WTC11 (cell line): ENCODE results near the gene WNK1.

Experiments used
- ELF4 ChIP-seq: sonication (generic); formaldehyde crosslinking; IDR thresholded peaks from 2 replicates; pipeline ENCODE4 v1.8.1; 2022; ENCODE audit warnings: low read depth, mild to moderate bottlenecking, moderate library complexity, missing genetic modification reagents
- NFYB ChIP-seq: sonication (generic); formaldehyde crosslinking; conservative IDR thresholded peaks from 2 replicates; pipeline ENCODE4 v1.8.0; 2022; ENCODE audit warnings: low read depth, missing genetic modification reagents
- SP1 ChIP-seq: sonication (generic); formaldehyde crosslinking; conservative IDR thresholded peaks from 2 replicates; pipeline ENCODE4 v1.8.1; 2022; ENCODE audit warnings: missing genetic modification reagents
- ZNF138 ChIP-seq: sonication (generic); formaldehyde crosslinking; conservative IDR thresholded peaks from 2 replicates; pipeline ENCODE4 v1.8.1; 2022; ENCODE audit warnings: mild to moderate bottlenecking, moderate library complexity, missing genetic modification reagents
- ZNF317 ChIP-seq: sonication (generic); formaldehyde crosslinking; IDR thresholded peaks from 2 replicates; pipeline ENCODE4 v1.8.1; 2023; ENCODE audit warnings: low read depth, mild to moderate bottlenecking, moderate library complexity, missing genetic modification reagents, borderline replicate concordance
- TF ChIP-seq, protein P1 (sequence below): fragments of 200-600 bp; IDR thresholded peaks from 2 replicates; pipeline ENCODE4 v1.8.0; 2022; ENCODE audit warnings: antibody characterized with exemption
- TF ChIP-seq, protein P2 (sequence below): sonication (generic); formaldehyde crosslinking; IDR thresholded peaks from 2 replicates; pipeline ENCODE4 v1.8.1; 2023; ENCODE audit warnings: mild to moderate bottlenecking, moderate library complexity, missing genetic modification reagents
- TF ChIP-seq, protein P3 (sequence below): sonication (generic); formaldehyde crosslinking; IDR thresholded peaks from 2 replicates; pipeline ENCODE4 v1.8.1; 2023; ENCODE audit warnings: mild to moderate bottlenecking, missing genetic modification reagents, borderline replicate concordance
- TF ChIP-seq, protein P4 (sequence below): sonication (generic); formaldehyde crosslinking; IDR thresholded peaks from 2 replicates; pipeline ENCODE4 v1.8.1; 2022; ENCODE audit warnings: mild to moderate bottlenecking, missing genetic modification reagents, moderate library complexity, borderline replicate concordance
- TF ChIP-seq, protein P5 (sequence below): sonication (generic); formaldehyde crosslinking; conservative IDR thresholded peaks from 2 replicates; pipeline ENCODE4 v1.8.1; 2022; ENCODE audit warnings: mild to moderate bottlenecking, missing genetic modification reagents

DNA sequence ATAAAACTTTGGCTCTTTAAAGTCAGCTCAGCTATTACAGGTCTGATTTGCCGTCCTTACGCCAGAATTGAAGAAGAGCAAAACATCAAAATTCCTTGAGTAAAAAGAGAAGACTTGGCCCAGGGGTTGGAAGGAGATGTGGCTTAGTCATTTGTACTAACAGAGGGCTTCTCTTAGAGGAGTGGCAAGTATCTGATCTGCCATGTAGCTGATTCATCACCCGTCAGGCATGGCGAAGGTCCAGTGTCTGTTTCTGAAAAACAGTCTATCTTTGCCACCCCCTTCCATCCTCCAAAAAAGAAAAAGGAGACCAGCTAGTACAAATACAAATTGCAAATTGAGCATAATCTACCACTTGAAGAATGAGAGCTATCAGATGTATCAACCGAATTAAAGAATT is 105.2 kb downstream of the WNK1 start:
- TF ChIP-seq, protein P1, sequence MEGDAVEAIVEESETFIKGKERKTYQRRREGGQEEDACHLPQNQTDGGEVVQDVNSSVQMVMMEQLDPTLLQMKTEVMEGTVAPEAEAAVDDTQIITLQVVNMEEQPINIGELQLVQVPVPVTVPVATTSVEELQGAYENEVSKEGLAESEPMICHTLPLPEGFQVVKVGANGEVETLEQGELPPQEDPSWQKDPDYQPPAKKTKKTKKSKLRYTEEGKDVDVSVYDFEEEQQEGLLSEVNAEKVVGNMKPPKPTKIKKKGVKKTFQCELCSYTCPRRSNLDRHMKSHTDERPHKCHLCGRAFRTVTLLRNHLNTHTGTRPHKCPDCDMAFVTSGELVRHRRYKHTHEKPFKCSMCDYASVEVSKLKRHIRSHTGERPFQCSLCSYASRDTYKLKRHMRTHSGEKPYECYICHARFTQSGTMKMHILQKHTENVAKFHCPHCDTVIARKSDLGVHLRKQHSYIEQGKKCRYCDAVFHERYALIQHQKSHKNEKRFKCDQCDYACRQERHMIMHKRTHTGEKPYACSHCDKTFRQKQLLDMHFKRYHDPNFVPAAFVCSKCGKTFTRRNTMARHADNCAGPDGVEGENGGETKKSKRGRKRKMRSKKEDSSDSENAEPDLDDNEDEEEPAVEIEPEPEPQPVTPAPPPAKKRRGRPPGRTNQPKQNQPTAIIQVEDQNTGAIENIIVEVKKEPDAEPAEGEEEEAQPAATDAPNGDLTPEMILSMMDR: no peak
- TF ChIP-seq ELF4 (CRISPR knock-in tag): no peak
- TF ChIP-seq, protein P2, sequence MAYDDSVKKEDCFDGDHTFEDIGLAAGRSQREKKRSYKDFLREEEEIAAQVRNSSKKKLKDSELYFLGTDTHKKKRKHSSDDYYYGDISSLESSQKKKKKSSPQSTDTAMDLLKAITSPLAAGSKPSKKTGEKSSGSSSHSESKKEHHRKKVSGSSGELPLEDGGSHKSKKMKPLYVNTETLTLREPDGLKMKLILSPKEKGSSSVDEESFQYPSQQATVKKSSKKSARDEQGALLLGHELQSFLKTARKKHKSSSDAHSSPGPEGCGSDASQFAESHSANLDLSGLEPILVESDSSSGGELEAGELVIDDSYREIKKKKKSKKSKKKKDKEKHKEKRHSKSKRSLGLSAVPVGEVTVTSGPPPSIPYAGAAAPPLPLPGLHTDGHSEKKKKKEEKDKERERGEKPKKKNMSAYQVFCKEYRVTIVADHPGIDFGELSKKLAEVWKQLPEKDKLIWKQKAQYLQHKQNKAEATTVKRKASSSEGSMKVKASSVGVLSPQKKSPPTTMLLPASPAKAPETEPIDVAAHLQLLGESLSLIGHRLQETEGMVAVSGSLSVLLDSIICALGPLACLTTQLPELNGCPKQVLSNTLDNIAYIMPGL (CRISPR knock-in tag): no peak
- TF ChIP-seq, protein P3, sequence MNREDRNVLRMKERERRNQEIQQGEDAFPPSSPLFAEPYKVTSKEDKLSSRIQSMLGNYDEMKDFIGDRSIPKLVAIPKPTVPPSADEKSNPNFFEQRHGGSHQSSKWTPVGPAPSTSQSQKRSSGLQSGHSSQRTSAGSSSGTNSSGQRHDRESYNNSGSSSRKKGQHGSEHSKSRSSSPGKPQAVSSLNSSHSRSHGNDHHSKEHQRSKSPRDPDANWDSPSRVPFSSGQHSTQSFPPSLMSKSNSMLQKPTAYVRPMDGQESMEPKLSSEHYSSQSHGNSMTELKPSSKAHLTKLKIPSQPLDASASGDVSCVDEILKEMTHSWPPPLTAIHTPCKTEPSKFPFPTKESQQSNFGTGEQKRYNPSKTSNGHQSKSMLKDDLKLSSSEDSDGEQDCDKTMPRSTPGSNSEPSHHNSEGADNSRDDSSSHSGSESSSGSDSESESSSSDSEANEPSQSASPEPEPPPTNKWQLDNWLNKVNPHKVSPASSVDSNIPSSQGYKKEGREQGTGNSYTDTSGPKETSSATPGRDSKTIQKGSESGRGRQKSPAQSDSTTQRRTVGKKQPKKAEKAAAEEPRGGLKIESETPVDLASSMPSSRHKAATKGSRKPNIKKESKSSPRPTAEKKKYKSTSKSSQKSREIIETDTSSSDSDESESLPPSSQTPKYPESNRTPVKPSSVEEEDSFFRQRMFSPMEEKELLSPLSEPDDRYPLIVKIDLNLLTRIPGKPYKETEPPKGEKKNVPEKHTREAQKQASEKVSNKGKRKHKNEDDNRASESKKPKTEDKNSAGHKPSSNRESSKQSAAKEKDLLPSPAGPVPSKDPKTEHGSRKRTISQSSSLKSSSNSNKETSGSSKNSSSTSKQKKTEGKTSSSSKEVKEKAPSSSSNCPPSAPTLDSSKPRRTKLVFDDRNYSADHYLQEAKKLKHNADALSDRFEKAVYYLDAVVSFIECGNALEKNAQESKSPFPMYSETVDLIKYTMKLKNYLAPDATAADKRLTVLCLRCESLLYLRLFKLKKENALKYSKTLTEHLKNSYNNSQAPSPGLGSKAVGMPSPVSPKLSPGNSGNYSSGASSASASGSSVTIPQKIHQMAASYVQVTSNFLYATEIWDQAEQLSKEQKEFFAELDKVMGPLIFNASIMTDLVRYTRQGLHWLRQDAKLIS (CRISPR knock-in tag): no peak
- no peak for TF ChIP-seq ZNF317 (CRISPR knock-in tag)
- no peak for TF ChIP-seq NFYB (CRISPR knock-in tag)
- TF ChIP-seq SP1 (CRISPR knock-in tag): no peak
- TF ChIP-seq, protein P4, sequence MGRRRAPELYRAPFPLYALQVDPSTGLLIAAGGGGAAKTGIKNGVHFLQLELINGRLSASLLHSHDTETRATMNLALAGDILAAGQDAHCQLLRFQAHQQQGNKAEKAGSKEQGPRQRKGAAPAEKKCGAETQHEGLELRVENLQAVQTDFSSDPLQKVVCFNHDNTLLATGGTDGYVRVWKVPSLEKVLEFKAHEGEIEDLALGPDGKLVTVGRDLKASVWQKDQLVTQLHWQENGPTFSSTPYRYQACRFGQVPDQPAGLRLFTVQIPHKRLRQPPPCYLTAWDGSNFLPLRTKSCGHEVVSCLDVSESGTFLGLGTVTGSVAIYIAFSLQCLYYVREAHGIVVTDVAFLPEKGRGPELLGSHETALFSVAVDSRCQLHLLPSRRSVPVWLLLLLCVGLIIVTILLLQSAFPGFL: no peak
- TF ChIP-seq ZNF138 (CRISPR knock-in tag): no peak
- TF ChIP-seq, protein P5, sequence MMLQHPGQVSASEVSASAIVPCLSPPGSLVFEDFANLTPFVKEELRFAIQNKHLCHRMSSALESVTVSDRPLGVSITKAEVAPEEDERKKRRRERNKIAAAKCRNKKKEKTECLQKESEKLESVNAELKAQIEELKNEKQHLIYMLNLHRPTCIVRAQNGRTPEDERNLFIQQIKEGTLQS (CRISPR knock-in tag): no peak
